H1 (cell line): ENCODE data around the gene TTC13.

Source experiments
- ATF3 ChIP-seq: IDR thresholded peaks from 2 replicates; pipeline ENCODE4 v1.6.1; 2011; ENCODE audit warnings: low read depth, mild to moderate bottlenecking, low read length; ENCODE audit not compliant: insufficient read depth
- CHD1 ChIP-seq: IDR thresholded peaks from 2 replicates; pipeline ENCODE4 v1.6.1; 2012; ENCODE audit warnings: low read depth, low read length, improper control_type of control experiment
- CTCF ChIP-seq, 3 experiments: IDR thresholded peaks; 1 replicate in 2 of 3; 2 replicates in 1 of 3; pipeline versions ENCODE4 v1.5.1 to v1.6.1; 2011; ENCODE audit warnings: low read length in 3 of 3, mild to moderate bottlenecking in 3 of 3, inconsistent platforms in 2 of 3, low read depth in 1 of 3, moderate library complexity in 1 of 3; ENCODE audit not compliant: insufficient read depth in 1 of 3; ENCODE audit errors: control extremely low read depth in 1 of 3
- EZH2 ChIP-seq: fragments of 200-600 bp; sonication (generic); IDR thresholded peaks from 2 replicates; pipeline ENCODE4 v1.7.1; 2012; ENCODE audit warnings: low read depth, mild to moderate bottlenecking, moderate library complexity, low read length, inconsistent platforms; ENCODE audit not compliant: severe bottlenecking
- PHF8 ChIP-seq: fragments of 200-600 bp; sonication (generic); conservative IDR thresholded peaks from 2 replicates; pipeline ENCODE4 v1.7.1; 2012; ENCODE audit warnings: low read depth, mild to moderate bottlenecking, inconsistent platforms, low read length, moderate library complexity
- POLR2A ChIP-seq, 2 experiments: IDR thresholded peaks; 1 replicate in 1 of 2; 2 replicates in 1 of 2; pipeline ENCODE4 v1.6.1; 2011; ENCODE audit warnings: low read depth in 2 of 2, low read length in 2 of 2, mild to moderate bottlenecking in 2 of 2; ENCODE audit errors: control extremely low read depth in 1 of 2
- SP2 ChIP-seq: IDR thresholded peaks from 2 replicates; pipeline ENCODE4 v1.6.1; 2012; ENCODE audit warnings: mild to moderate bottlenecking, low read length, inconsistent platforms
- TEAD4 ChIP-seq: IDR thresholded peaks from 2 replicates; pipeline ENCODE4 v1.6.1; 2012; ENCODE audit warnings: low read depth, low read length, inconsistent platforms, mixed read lengths
- YY1 ChIP-seq: IDR thresholded peaks from 2 replicates; pipeline ENCODE4 v1.6.1; 2011; ENCODE audit warnings: low read depth, mild to moderate bottlenecking, low read length

- TF ChIP-seq CTCF (IDR thresholded peaks at IDR 0.05; ENCODE audit: control extremely low read depth in 1 of 3, insufficient read depth in 1 of 3, low read depth in 1 of 3, low read length in 3 of 3) (no peak), EZH2 (no peak), PHF8 (no peak), CHD1 (no peak), SP2 (no peak), POLR2A (IDR thresholded peaks at IDR 0.05; ENCODE audit: control extremely low read depth in 1 of 2, low read depth in 2 of 2, low read length in 2 of 2) (no peak), TEAD4 (no peak), YY1 (no peak), ATF3 (no peak)
Observed at GRCh38 chr1:230937371-230937770, 41.3 kb downstream of the TTC13 start.
